Activated CD4-positive, alpha-beta memory T cell treated with anti-CD3 and anti-CD28 coated beads for 36 hours (primary cell): Measurements from ENCODE around the gene HTR4. TPM values are rescaled to one million over a fixed set of nuclear protein-coding genes. Genes with fewer than 3 reads are reported as not detected.

ENCODE experiments used
- CTCF ChIA-PET: fragments of 350-600 bp; sonication (Branson Sonifier 250); formaldehyde crosslinking; loops from one replicate; lab custom pipeline; 2021; ENCODE audit warnings: antibody characterized with exemption, inconsistent platforms; lab: Charles Lee
- POLR2A ChIA-PET: fragments of 350-600 bp; sonication (Branson Sonifier 250); formaldehyde crosslinking; loops from one replicate; lab custom pipeline; 2021; ENCODE audit warnings: antibody characterized with exemption; lab: Charles Lee
- DNase-seq: peaks from one replicate; pipeline ENCODE4 v3.0.0-alpha.2; 2020
- H3K27ac Mint-ChIP-seq: one replicate; pipeline ENCODE4 v1.8.0; 2021; ENCODE audit warnings: mixed read lengths
- H3K27me3 Mint-ChIP-seq: one replicate; pipeline ENCODE4 v1.8.0; 2021; ENCODE audit warnings: mixed read lengths
- H3K36me3 Mint-ChIP-seq: one replicate; pipeline ENCODE4 v1.8.0; 2021; ENCODE audit warnings: mixed read lengths
- H3K4me1 Mint-ChIP-seq: one replicate; pipeline ENCODE4 v1.8.0; 2021; ENCODE audit warnings: low read depth, mixed read lengths
- H3K4me3 Mint-ChIP-seq: one replicate; pipeline ENCODE4 v1.8.0; 2021; ENCODE audit warnings: mild to moderate bottlenecking, mixed read lengths
- H3K9me3 Mint-ChIP-seq: one replicate; pipeline ENCODE4 v1.8.0; 2021; ENCODE audit warnings: mixed read lengths
- intact Hi-C: fragments of 100-400 bp; cut with micrococcal nuclease; formaldehyde crosslinking; loops from one replicate; pipeline ENCODE4 v1.15.1; 2023
- total RNA-seq, 2 experiments: library from RNA; stranded (reverse); gene quantifications; one replicate each; pipeline ENCODE4 v1.2.3, GENCODE V29; 2021

HTR4 gene
- total RNA-seq, 2 experiments from 2014 or later: not detected

GRCh38 chr5:148584103-148584502 lies 70.2 kb downstream of the HTR4 start:
- intact Hi-C loops: no loop called here
- H3K4me1 Mint-ChIP-seq: no peaks in the 10 kb centered on the region
- H3K27ac Mint-ChIP-seq: no peak overlapping the region
- ChIA-PET POLR2A (no interaction called here), CTCF (interaction anchor here (0.7 to 0.8 kb wide), 2 partner anchors 22 to 93 kb away, joined by 3 read pairs; no protein-coding TSS in a partner anchor)
- no peaks in the 10 kb centered on the region for H3K27me3 Mint-ChIP-seq
- no peak for DNase-seq
- no peaks in the 10 kb centered on the region for H3K9me3 Mint-ChIP-seq
- H3K4me3 Mint-ChIP-seq: no peak overlapping the region
- H3K36me3 Mint-ChIP-seq: no peaks in the 10 kb centered on the region

- Mint-ChIP-seq H3K27ac (no peak overlapping the region), H3K4me1 (no peaks in the 10 kb centered on the region), H3K9me3 (no peaks in the 10 kb centered on the region), H3K27me3 (no peaks in the 10 kb centered on the region), H3K36me3 (no peaks in the 10 kb centered on the region), H3K4me3 (no peak overlapping the region)
- no peak for DNase-seq
- POLR2A ChIA-PET: no interaction called here
- intact Hi-C loops: no loop called here
- CTCF ChIA-PET: interaction anchor here (0.7 kb wide), 1 partner anchor 23 kb away, joined by 3 read pairs; no protein-coding TSS in a partner anchor
These were observed 70.8 kb downstream of the HTR4 start for GRCh38 chr5:148583421-148583965.

- Mint-ChIP-seq H3K36me3 (no peaks in the 10 kb centered on the region), H3K4me3 (no peak overlapping the region), H3K27ac (no peak overlapping the region), H3K9me3 (no peaks in the 10 kb centered on the region), H3K4me1 (no peaks in the 10 kb centered on the region), H3K27me3 (peaks cover 3% of the 10 kb centered on the region)
- DNase-seq: no peak
- POLR2A ChIA-PET: no interaction called here
- intact Hi-C loops: no loop called here
- CTCF ChIA-PET: no interaction called here
These were observed 80.2 kb downstream of the HTR4 start for GRCh38 chr5:148574167-148574566.

GRCh38 chr5:148573374-148573773 lies 81.0 kb downstream of the HTR4 start:
- H3K9me3 Mint-ChIP-seq: no peaks in the 10 kb centered on the region
- CTCF ChIA-PET: no interaction called here
- no peak for DNase-seq
- no peaks in the 10 kb centered on the region for H3K4me1 Mint-ChIP-seq
- peaks cover 3% of the 10 kb centered on the region for H3K27me3 Mint-ChIP-seq
- H3K27ac Mint-ChIP-seq: no peak overlapping the region
- intact Hi-C loops: no loop called here
- no peaks in the 10 kb centered on the region for H3K36me3 Mint-ChIP-seq
- POLR2A ChIA-PET: no interaction called here
- H3K4me3 Mint-ChIP-seq: no peak overlapping the region

GRCh38 chr5:148569948-148570347 lies 84.4 kb downstream of the HTR4 start:
- DNase-seq: no peak
- ChIA-PET CTCF (no interaction called here), POLR2A (no interaction called here)
- no peaks in the 10 kb centered on the region for H3K9me3 Mint-ChIP-seq
- peaks cover 7% of the 10 kb centered on the region for H3K27me3 Mint-ChIP-seq
- no peaks in the 10 kb centered on the region for H3K4me1 Mint-ChIP-seq
- no peak overlapping the region for H3K27ac Mint-ChIP-seq
- intact Hi-C loops: no loop called here
- no peaks in the 10 kb centered on the region for H3K36me3 Mint-ChIP-seq
- no peak overlapping the region for H3K4me3 Mint-ChIP-seq

- Mint-ChIP-seq H3K9me3 (no peaks in the 10 kb centered on the region), H3K4me1 (no peaks in the 10 kb centered on the region), H3K36me3 (no peaks in the 10 kb centered on the region), H3K27ac (no peak overlapping the region), H3K4me3 (no peak overlapping the region), H3K27me3 (peaks cover 12% of the 10 kb centered on the region)
- no peak for DNase-seq
- intact Hi-C loops: no loop called here
- ChIA-PET CTCF (interaction anchor here (2.2 kb wide), 1 partner anchor 166 kb away, joined by 8 read pairs; no protein-coding TSS in a partner anchor), POLR2A (no interaction called here)
These were observed 89.2 kb downstream of the HTR4 start for GRCh38 chr5:148565148-148565547.

GRCh38 chr5:148563021-148563420 lies 91.3 kb downstream of the HTR4 start:
- Mint-ChIP-seq H3K27ac (no peak overlapping the region), H3K4me3 (no peak overlapping the region), H3K4me1 (no peaks in the 10 kb centered on the region), H3K36me3 (no peaks in the 10 kb centered on the region), H3K27me3 (peaks cover 12% of the 10 kb centered on the region), H3K9me3 (no peaks in the 10 kb centered on the region)
- CTCF ChIA-PET: no interaction called here
- DNase-seq: no peak
- POLR2A ChIA-PET: no interaction called here
- intact Hi-C loops: no loop called here

- H3K4me3 Mint-ChIP-seq: no peak overlapping the region
- H3K9me3 Mint-ChIP-seq: no peaks in the 10 kb centered on the region
- peaks cover 12% of the 10 kb centered on the region for H3K27me3 Mint-ChIP-seq
- ChIA-PET POLR2A (no interaction called here), CTCF (no interaction called here)
- no peak for DNase-seq
- H3K36me3 Mint-ChIP-seq: no peaks in the 10 kb centered on the region
- intact Hi-C loops: no loop called here
- no peaks in the 10 kb centered on the region for H3K4me1 Mint-ChIP-seq
- H3K27ac Mint-ChIP-seq: no peak overlapping the region
These were observed 92.5 kb downstream of the HTR4 start for GRCh38 chr5:148561801-148562311.

- POLR2A ChIA-PET: no interaction called here
These were observed 94.9 kb downstream of the HTR4 start for GRCh38 chr5:148559461-148559860.

GRCh38 chr5:148558892-148559291 lies 95.4 kb downstream of the HTR4 start:
- H3K4me1 Mint-ChIP-seq: no peaks in the 10 kb centered on the region
- CTCF ChIA-PET: no interaction called here

More at GRCh38 chr5:148559461-148559860, 94.9 kb downstream of the HTR4 start:
- Mint-ChIP-seq H3K9me3 (no peaks in the 10 kb centered on the region), H3K4me1 (no peaks in the 10 kb centered on the region), H3K27ac (no peak overlapping the region), H3K36me3 (no peaks in the 10 kb centered on the region), H3K27me3 (peaks cover 8% of the 10 kb centered on the region), H3K4me3 (no peak overlapping the region)
- CTCF ChIA-PET: no interaction called here
- intact Hi-C loops: no loop called here
- DNase-seq: no peak

GRCh38 chr5:148556835-148557234 lies 97.5 kb downstream of the HTR4 start:
- Mint-ChIP-seq H3K36me3 (no peaks in the 10 kb centered on the region), H3K4me1 (no peaks in the 10 kb centered on the region), H3K4me3 (no peak overlapping the region), H3K9me3 (no peaks in the 10 kb centered on the region), H3K27ac (no peak overlapping the region), H3K27me3 (no peaks in the 10 kb centered on the region)
- intact Hi-C loops: no loop called here
- POLR2A ChIA-PET: no interaction called here
- CTCF ChIA-PET: no interaction called here
- no peak for DNase-seq

More at GRCh38 chr5:148558892-148559291, 95.4 kb downstream of the HTR4 start:
- intact Hi-C loops: no loop called here
- no peak overlapping the region for H3K27ac Mint-ChIP-seq
- no peak for DNase-seq
- no peak overlapping the region for H3K4me3 Mint-ChIP-seq
- H3K27me3 Mint-ChIP-seq: peaks cover 8% of the 10 kb centered on the region
- POLR2A ChIA-PET: no interaction called here
- H3K9me3 Mint-ChIP-seq: no peaks in the 10 kb centered on the region
- no peaks in the 10 kb centered on the region for H3K36me3 Mint-ChIP-seq

- intact Hi-C loops: no loop called here
- no peaks in the 10 kb centered on the region for H3K9me3 Mint-ChIP-seq
- no peak for DNase-seq
- H3K4me1 Mint-ChIP-seq: no peaks in the 10 kb centered on the region
- H3K27ac Mint-ChIP-seq: no peak overlapping the region
- ChIA-PET CTCF (no interaction called here), POLR2A (no interaction called here)
- no peak overlapping the region for H3K4me3 Mint-ChIP-seq
- no peaks in the 10 kb centered on the region for H3K36me3 Mint-ChIP-seq
- H3K27me3 Mint-ChIP-seq: no peaks in the 10 kb centered on the region
These were observed 99.7 kb downstream of the HTR4 start for GRCh38 chr5:148554621-148555020.

GRCh38 chr5:148543727-148544126 lies 110.6 kb downstream of the HTR4 start:
- no peak overlapping the region for H3K27ac Mint-ChIP-seq
- CTCF ChIA-PET: no interaction called here

More at GRCh38 chr5:148543727-148544126, 110.6 kb downstream of the HTR4 start:
- intact Hi-C loops: no loop called here
- DNase-seq: no peak
- Mint-ChIP-seq H3K4me3 (no peak overlapping the region), H3K27me3 (peaks cover 5% of the 10 kb centered on the region), H3K4me1 (no peaks in the 10 kb centered on the region), H3K9me3 (peaks cover 7% of the 10 kb centered on the region), H3K36me3 (no peaks in the 10 kb centered on the region)
- POLR2A ChIA-PET: no interaction called here
